Right kidney (tissue), 9 donors: ENCODE measurements around the gene HSPA1B.
"Not testable (repeated sequence)": the region's sequence is repeated elsewhere in the genome, so short reads cannot be mapped to it uniquely, and the experiment has no call there.

ENCODE experiments used
- DNase-seq: peaks from one replicate; pipeline ENCODE4 v3.0.0-alpha.2; 2016
- long read RNA-seq, 8 donors: transcript quantifications; one replicate each; lab custom pipeline, GENCODE V29; 2026

Gene HSPA1B
- long read RNA-seq, donor 1, transcript HSPA1B-201 (1 exons, 2,521 nt): major isoform, 73 of 73 reads
- long read RNA-seq, donor 1, partial matches to known transcripts: 0 of 73 reads
- long read RNA-seq, donor 1, other reads (novel, unspliced or antisense): 0 of 73 reads
- long read RNA-seq, donor 2, transcript HSPA1B-201 (1 exons, 2,521 nt): major isoform, 40 of 40 reads
- long read RNA-seq, donor 2, partial matches to known transcripts: 0 of 40 reads
- long read RNA-seq, donor 2, other reads (novel, unspliced or antisense): 0 of 40 reads
- long read RNA-seq, donor 3, transcript HSPA1B-201 (1 exons, 2,521 nt): major isoform, 48 of 48 reads
- long read RNA-seq, donor 3, partial matches to known transcripts: 0 of 48 reads
- long read RNA-seq, donor 3, other reads (novel, unspliced or antisense): 0 of 48 reads
- long read RNA-seq, donor 4, transcript HSPA1B-201 (1 exons, 2,521 nt): major isoform, 56 of 56 reads
- long read RNA-seq, donor 4, partial matches to known transcripts: 0 of 56 reads
- long read RNA-seq, donor 4, other reads (novel, unspliced or antisense): 0 of 56 reads
- long read RNA-seq, donor 5, transcript HSPA1B-201 (1 exons, 2,521 nt): major isoform, 99 of 99 reads
- long read RNA-seq, donor 5, partial matches to known transcripts: 0 of 99 reads
- long read RNA-seq, donor 5, other reads (novel, unspliced or antisense): 0 of 99 reads
- long read RNA-seq, donor 6, transcript HSPA1B-201 (1 exons, 2,521 nt): major isoform, 62 of 62 reads
- long read RNA-seq, donor 6, partial matches to known transcripts: 0 of 62 reads
- long read RNA-seq, donor 6, other reads (novel, unspliced or antisense): 0 of 62 reads
- long read RNA-seq, donor 7, transcript HSPA1B-201 (1 exons, 2,521 nt): major isoform, 116 of 116 reads
- long read RNA-seq, donor 7, partial matches to known transcripts: 0 of 116 reads
- long read RNA-seq, donor 7, other reads (novel, unspliced or antisense): 0 of 116 reads
- long read RNA-seq, donor 8, transcript HSPA1B-201 (1 exons, 2,521 nt): major isoform, 42 of 42 reads
- long read RNA-seq, donor 8, partial matches to known transcripts: 0 of 42 reads
- long read RNA-seq, donor 8, other reads (novel, unspliced or antisense): 0 of 42 reads

GRCh38 chr6:31827286-31828079 lies at the start of gene HSPA1B:
Gene HSPA1B, plus strand, starts transcription at chr6:31827738. Its CDS starts 213 bp downstream, at chr6:31827951.
- DNase-seq: peak; percentile 94

- no peak for DNase-seq
Measured at GRCh38 chr6:31778193-31778592, 49.3 kb upstream of the HSPA1B start.

GRCh38 chr6:31778999-31779885 lies 48.3 kb upstream of the HSPA1B start:
- DNase-seq: no peak

DNA sequence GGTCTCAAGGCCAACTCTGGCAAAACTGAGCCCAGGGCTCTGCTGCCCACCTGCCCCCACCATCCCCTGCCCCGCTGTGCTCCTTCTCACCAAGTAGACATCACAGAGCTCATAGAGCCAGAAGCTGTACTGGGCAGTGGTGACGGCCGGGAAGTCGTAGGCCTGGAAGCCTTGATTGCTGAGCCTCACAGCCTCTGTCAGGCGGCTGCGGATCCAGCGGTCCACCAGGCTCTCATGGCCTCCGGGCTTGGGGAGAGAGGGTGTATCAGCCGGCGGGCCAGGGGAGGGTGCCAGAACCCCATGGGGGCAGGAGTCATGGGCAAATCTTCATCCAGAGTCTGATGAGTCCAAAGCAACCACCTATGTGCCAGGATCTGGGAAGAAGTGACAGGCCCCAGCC lies 47.6 kb upstream of the HSPA1B start:
- no peak for DNase-seq

DNA sequence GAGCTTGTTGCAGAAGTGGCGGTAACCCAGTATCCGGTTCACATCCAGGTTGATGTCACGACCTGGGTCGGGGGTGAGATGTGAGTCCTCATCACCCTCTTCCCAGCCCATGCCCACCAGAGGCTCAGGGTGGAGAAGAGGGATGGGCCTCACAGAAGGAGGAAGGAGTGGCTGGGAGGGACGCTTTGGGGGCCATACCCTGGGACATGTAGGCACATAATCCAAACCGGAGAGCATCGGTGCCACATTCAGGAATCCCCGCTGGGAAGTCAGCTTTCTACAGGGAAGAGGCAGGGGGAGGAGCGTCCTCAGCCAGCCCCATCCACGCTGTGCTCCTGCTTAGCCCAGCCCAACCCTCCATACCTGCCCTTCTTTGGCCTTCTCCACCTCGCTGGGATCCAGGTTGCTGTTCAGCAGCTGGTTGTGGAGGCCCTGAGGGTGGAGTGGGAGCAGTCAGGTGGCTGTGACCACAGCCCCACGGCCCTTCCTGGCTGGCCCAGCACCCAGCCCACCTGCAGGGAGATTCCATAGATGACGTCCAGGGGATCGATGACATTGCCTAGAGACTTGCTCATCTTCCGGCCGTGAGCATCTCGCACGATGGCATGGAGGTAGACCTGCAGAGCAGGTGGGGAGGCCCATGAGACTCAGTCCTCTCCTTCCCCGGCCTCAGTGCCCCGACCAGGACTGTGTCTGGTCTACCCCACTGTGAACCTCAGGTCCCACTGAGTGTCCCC lies 46.9 kb upstream of the HSPA1B start:
- DNase-seq: no peak

- DNase-seq: no peak
Measured at GRCh38 chr6:31781244-31782125, 46.1 kb upstream of the HSPA1B start.

- DNase-seq: no peak
Measured at GRCh38 chr6:31782126-31782855, 45.2 kb upstream of the HSPA1B start.

DNA sequence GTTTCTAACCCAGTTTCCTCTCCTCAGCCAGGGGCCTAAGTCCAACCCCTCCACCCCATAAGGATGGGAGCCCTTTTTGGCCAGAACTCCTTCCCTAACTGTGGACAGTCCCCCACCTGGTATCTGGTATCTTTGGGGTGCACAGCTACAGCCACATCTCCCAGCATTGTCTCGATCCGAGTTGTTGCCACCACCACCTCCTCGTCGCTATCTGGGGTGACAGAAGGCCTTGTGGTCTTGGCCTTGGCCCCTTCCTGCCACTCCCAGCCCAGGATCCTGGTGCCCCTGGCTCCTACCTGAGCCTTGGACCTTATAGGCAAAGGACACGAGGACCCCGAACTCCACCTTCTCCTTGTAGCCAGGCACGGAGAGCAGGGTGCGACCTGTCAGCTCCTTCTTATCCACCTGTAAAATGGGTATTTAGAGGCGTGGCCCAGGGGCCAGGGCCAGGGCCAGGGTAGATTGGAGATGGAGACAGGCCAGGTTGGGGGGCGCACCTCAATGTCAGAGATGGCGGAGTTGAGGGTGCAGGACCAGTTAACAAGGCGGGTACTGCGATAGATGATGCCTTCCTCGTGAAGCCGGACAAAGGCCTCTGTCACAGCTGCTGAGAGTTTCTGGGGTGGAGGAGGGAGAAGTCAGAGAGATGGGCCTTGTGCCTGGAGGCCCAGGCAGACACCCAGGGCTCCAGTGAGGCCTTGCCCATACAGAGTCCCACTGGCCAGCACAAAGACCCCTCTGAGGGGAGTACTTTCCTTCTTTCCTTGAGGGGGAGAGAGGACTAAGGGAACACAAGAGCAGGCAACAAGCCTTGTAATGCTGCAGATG lies 43.2 kb upstream of the HSPA1B start:
- no peak for DNase-seq

GRCh38 chr6:31785475-31785874 lies 42.1 kb upstream of the HSPA1B start:
- no peak for DNase-seq

- DNase-seq: peak; percentile 43
Measured at GRCh38 chr6:31791324-31792089, 36.0 kb upstream of the HSPA1B start.

GRCh38 chr6:31792090-31792374 lies 35.5 kb upstream of the HSPA1B start:
- DNase-seq: no peak

- no peak for DNase-seq
Measured at GRCh38 chr6:31792761-31793171, 34.8 kb upstream of the HSPA1B start.

DNA sequence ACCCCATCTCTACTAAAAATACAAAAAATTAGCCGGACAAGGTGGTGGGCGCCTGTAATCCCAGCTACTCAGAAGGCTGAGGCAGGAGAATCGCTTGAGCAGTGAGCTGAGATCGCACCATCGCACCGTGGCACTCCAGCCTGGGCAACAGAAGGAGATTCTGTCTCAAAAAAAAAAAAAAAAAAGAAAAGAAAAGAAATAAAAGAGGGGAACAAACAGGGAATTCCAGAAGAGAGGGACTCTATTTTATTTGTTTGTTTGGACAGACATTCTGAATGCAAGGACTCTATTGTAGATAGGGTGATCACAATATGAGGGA lies 33.7 kb upstream of the HSPA1B start:
- not testable (repeated sequence) for DNase-seq

DNA sequence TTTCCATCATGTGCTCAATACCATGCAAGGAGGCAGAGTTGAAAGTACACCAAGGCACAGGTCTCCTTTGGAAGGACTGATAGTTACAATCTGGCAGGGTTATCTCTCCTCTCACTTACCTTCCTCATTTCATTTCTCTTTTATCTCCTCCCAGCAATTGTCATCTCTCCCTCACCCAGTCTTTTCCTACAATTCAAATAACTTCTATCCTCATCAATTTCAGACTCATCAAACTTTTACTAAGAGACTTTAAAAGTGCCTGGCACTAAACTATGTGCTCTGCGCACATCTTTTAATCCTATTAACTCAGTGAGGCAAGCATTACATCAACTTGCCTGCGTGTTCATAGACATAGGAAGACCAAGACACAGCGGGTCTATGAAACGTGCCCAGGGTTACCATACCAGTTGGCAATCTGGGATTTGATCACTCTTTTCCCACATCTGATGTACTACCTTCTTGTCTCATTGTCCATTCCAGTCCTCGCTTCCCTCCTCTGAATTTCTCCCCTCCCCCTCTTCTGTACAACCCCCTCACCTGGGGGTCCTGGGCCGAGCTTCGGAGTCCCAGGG lies 33.2 kb upstream of the HSPA1B start:
- peak; percentile 63 for DNase-seq

DNA sequence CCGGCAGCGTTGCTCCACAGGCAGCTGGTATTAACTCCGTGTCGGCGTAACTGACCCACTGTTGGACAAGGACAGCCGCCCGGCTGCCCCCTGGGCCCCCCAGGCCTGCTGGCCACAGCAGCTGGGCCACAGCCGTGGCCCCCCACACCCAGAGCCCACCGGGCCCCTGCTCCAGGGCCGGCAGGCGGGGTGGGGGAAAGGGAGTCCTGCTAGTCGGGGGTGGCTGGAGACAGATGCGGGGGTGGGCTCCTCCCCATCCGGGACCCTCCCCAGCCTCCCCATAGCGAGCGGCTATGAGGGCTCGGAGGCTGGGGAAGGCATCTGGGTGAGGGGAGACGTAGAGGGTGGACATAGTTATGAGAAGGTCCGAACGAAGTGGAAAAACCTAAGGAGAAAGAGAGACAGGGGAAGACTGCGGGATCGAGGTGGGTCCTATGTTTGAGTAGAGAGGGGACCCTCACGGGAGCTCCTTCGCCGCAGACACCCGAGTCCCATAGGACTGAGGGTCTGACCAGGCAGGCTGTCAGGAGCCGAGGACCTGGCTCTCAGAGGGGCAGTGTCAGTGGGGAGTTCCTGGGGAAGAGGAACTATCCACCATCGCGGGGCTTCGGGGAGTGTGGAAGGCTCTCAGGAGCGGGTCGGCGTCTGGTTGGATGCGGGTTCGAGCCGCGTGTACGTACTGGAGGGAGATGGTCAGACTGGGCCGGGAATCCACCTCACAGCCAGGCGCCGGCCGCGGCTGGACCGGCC lies 32.5 kb upstream of the HSPA1B start:
- DNase-seq: peak; percentile 93
